Ishikawa (cell line): ENCODE measurements around the gene MAN2B1.

Experiments
- EP300 ChIP-seq: IDR thresholded peaks from 2 replicates; pipeline ENCODE4 v1.6.1; 2012; ENCODE audit warnings: borderline replicate concordance
- RAD21 ChIP-seq: IDR thresholded peaks from 2 replicates; pipeline ENCODE4 v1.6.1; 2012; ENCODE audit warnings: low read depth
- TCF12 ChIP-seq: IDR thresholded peaks from 2 replicates; pipeline ENCODE4 v1.6.1; 2012; ENCODE audit warnings: low read depth
- TEAD4 ChIP-seq: IDR thresholded peaks from 2 replicates; pipeline ENCODE4 v1.6.1; 2012
- ZBTB7A ChIP-seq: IDR thresholded peaks from 2 replicates; pipeline ENCODE4 v1.6.1; 2012; ENCODE audit warnings: low read depth

- no peak for TF ChIP-seq ZBTB7A
- no peak for TF ChIP-seq EP300
- no peak for TF ChIP-seq TCF12
- TF ChIP-seq RAD21: no peak
- no peak for TF ChIP-seq TEAD4
Measured at GRCh38 chr19:12628040-12629022, 38.2 kb downstream of the MAN2B1 start.
